DOHH2 (cell line): Measurements from ENCODE around the gene ADARB1.

Experiments used
- CTCF ChIP-seq: fragments of 200-600 bp; sonication (generic); IDR thresholded peaks from one replicate; pipeline ENCODE4 v1.5.1; 2014; ENCODE audit warnings: antibody characterized with exemption, mild to moderate bottlenecking, low read depth, low read length; ENCODE audit not compliant: poor library complexity, severe bottlenecking
- EZH2phosphoT487 ChIP-seq: fragments of 200-600 bp; sonication (generic); IDR thresholded peaks from 2 replicates; pipeline ENCODE4 v1.6.1; 2017; ENCODE audit warnings: borderline replicate concordance, mild to moderate bottlenecking, antibody characterized with exemption, low read length, moderate library complexity, mixed read lengths

GRCh38 chr21:45213392-45213791, 139.0 kb downstream of the ADARB1 start:
- no peak for TF ChIP-seq EZH2phosphoT487
- no peak for TF ChIP-seq CTCF
